WTC11 (cell line): ENCODE measurements around the gene BMP8B. TPM values are rescaled to one million over a fixed set of nuclear protein-coding genes. Genes with fewer than 3 reads are reported as not detected.

Experiments
- ATAC-seq: fragments of 200-7000 bp; cut with Tn5 transposase; 2 replicates; pipeline ENCODE4 v1.10.0; 2021; ENCODE audit warnings: mild to moderate bottlenecking, moderate library complexity
- CTCF ChIA-PET: fragments of 300-600 bp; sonication (Branson Sonifier 250); formaldehyde crosslinking; loops from one replicate; lab custom pipeline; 2021; ENCODE audit warnings: antibody characterized with exemption; lab: Charles Lee
- POLR2A ChIA-PET: fragments of 350-600 bp; sonication (Branson Sonifier 250); formaldehyde crosslinking; loops from one replicate; lab custom pipeline; 2021; ENCODE audit warnings: antibody characterized with exemption; lab: Charles Lee
- DNase-seq: peaks from one replicate; pipeline ENCODE4 v3.0.0; 2021; ENCODE audit warnings: low spot score
- H3K27ac Mint-ChIP-seq: 2 replicates; pipeline ENCODE4 v1.8.0; 2021; ENCODE audit warnings: mixed read lengths
- H3K27me3 Mint-ChIP-seq: 2 replicates; pipeline ENCODE4 v1.8.0; 2021; ENCODE audit warnings: low read depth, mild to moderate bottlenecking, moderate library complexity, mixed read lengths
- H3K36me3 Mint-ChIP-seq: 2 replicates; pipeline ENCODE4 v1.8.0; 2021; ENCODE audit warnings: mixed read lengths
- H3K4me1 Mint-ChIP-seq: 2 replicates; pipeline ENCODE4 v1.8.0; 2022; ENCODE audit warnings: mixed read lengths
- H3K4me3 Mint-ChIP-seq: 2 replicates; pipeline ENCODE4 v1.8.0; 2021; ENCODE audit warnings: mild to moderate bottlenecking, moderate library complexity, mixed read lengths
- H3K9me3 Mint-ChIP-seq: 2 replicates; pipeline ENCODE4 v1.8.0; 2021; ENCODE audit warnings: mixed read lengths
- CBFB ChIP-seq: sonication (generic); formaldehyde crosslinking; IDR thresholded peaks from 2 replicates; pipeline ENCODE4 v1.8.1; 2022; ENCODE audit warnings: mild to moderate bottlenecking, low read depth, missing genetic modification reagents
- CREB1 ChIP-seq: sonication (generic); formaldehyde crosslinking; IDR thresholded peaks from 2 replicates; pipeline ENCODE4 v1.8.0; 2023; ENCODE audit warnings: mild to moderate bottlenecking, missing genetic modification reagents
- ETV6 ChIP-seq: sonication (generic); formaldehyde crosslinking; IDR thresholded peaks from 2 replicates; pipeline ENCODE4 v1.8.1; 2022; ENCODE audit warnings: mild to moderate bottlenecking, missing genetic modification reagents
- FOXJ3 ChIP-seq: sonication (generic); formaldehyde crosslinking; IDR thresholded peaks from 2 replicates; pipeline ENCODE4 v1.9.0; 2021; ENCODE audit warnings: missing genetic modification reagents, mild to moderate bottlenecking, borderline replicate concordance
- FOXP1 ChIP-seq: sonication (generic); formaldehyde crosslinking; IDR thresholded peaks from 2 replicates; pipeline ENCODE4 v1.8.0; 2022; ENCODE audit warnings: missing genetic modification reagents, mild to moderate bottlenecking, moderate library complexity, borderline replicate concordance
- FOXP4 ChIP-seq: sonication (generic); formaldehyde crosslinking; IDR thresholded peaks from 2 replicates; pipeline ENCODE4 v1.8.0; 2022; ENCODE audit warnings: mild to moderate bottlenecking, missing genetic modification reagents
- IRF1 ChIP-seq: sonication (generic); formaldehyde crosslinking; IDR thresholded peaks from 2 replicates; pipeline ENCODE4 v1.8.0; 2023; ENCODE audit warnings: missing genetic modification reagents
- IRF2 ChIP-seq: sonication (generic); formaldehyde crosslinking; IDR thresholded peaks from 2 replicates; pipeline ENCODE4 v1.8.0; 2022; ENCODE audit warnings: low read depth, missing genetic modification reagents, borderline replicate concordance
- KAT7 ChIP-seq: sonication (generic); formaldehyde crosslinking; IDR thresholded peaks from 2 replicates; pipeline ENCODE4 v1.8.1; 2023; ENCODE audit warnings: missing genetic modification reagents, mild to moderate bottlenecking, borderline replicate concordance
- NFATC4 ChIP-seq: fragments of 250-450 bp; sonication (Bioruptor Pico); IDR thresholded peaks from 2 replicates; pipeline ENCODE4 v1.9.0; 2021; ENCODE audit warnings: mild to moderate bottlenecking
- NFE2L1 ChIP-seq: sonication (generic); formaldehyde crosslinking; IDR thresholded peaks from 2 replicates; pipeline ENCODE4 v1.8.1; 2023; ENCODE audit warnings: missing genetic modification reagents
- NFYB ChIP-seq: sonication (generic); formaldehyde crosslinking; conservative IDR thresholded peaks from 2 replicates; pipeline ENCODE4 v1.8.0; 2022; ENCODE audit warnings: low read depth, missing genetic modification reagents
- NR1H2 ChIP-seq: sonication (generic); formaldehyde crosslinking; IDR thresholded peaks from 2 replicates; pipeline ENCODE4 v1.9.0; 2021; ENCODE audit warnings: mild to moderate bottlenecking, moderate library complexity, missing genetic modification reagents
- NR2C2 ChIP-seq: sonication (generic); formaldehyde crosslinking; IDR thresholded peaks from 2 replicates; pipeline ENCODE4 v1.8.0; 2022; ENCODE audit warnings: mild to moderate bottlenecking, missing genetic modification reagents
- NR3C1 ChIP-seq: sonication (generic); formaldehyde crosslinking; conservative IDR thresholded peaks from 2 replicates; pipeline ENCODE4 v1.8.1; 2023; ENCODE audit warnings: low read depth, mild to moderate bottlenecking, missing genetic modification reagents
- RELA ChIP-seq: sonication (generic); formaldehyde crosslinking; IDR thresholded peaks from 2 replicates; pipeline ENCODE4 v1.8.1; 2022; ENCODE audit warnings: missing genetic modification reagents, mild to moderate bottlenecking, borderline replicate concordance
- SP1 ChIP-seq: sonication (generic); formaldehyde crosslinking; conservative IDR thresholded peaks from 2 replicates; pipeline ENCODE4 v1.8.1; 2022; ENCODE audit warnings: missing genetic modification reagents
- ZBTB21 ChIP-seq: sonication (generic); formaldehyde crosslinking; IDR thresholded peaks from 2 replicates; pipeline ENCODE4 v1.8.1; 2023; ENCODE audit warnings: mild to moderate bottlenecking, missing genetic modification reagents, borderline replicate concordance
- ZNF219 ChIP-seq: sonication (generic); formaldehyde crosslinking; IDR thresholded peaks from 2 replicates; pipeline ENCODE4 v1.8.0; 2023; ENCODE audit warnings: missing genetic modification reagents, mild to moderate bottlenecking, borderline replicate concordance
- ZNF232 ChIP-seq: sonication (generic); formaldehyde crosslinking; IDR thresholded peaks from 2 replicates; pipeline ENCODE4 v1.8.0; 2022; ENCODE audit warnings: mild to moderate bottlenecking, missing genetic modification reagents
- ZNF423 ChIP-seq: fragments of 250-450 bp; sonication (Bioruptor Pico); IDR thresholded peaks from 2 replicates; pipeline ENCODE4 v2.1.2; 2022; ENCODE audit warnings: mild to moderate bottlenecking, moderate library complexity
- total RNA-seq: library from RNA; stranded (reverse); gene quantifications from 3 replicates; pipeline ENCODE4 v1.2.3, GENCODE V29; 2021
- TF ChIP-seq, protein P1 (sequence below): sonication (generic); formaldehyde crosslinking; IDR thresholded peaks from 2 replicates; pipeline ENCODE4 v1.8.1; 2022; ENCODE audit warnings: low read depth, missing genetic modification reagents, borderline replicate concordance
- TF ChIP-seq, protein P2 (sequence below): sonication (generic); formaldehyde crosslinking; IDR thresholded peaks from 2 replicates; pipeline ENCODE4 v1.8.0; 2022; ENCODE audit warnings: mild to moderate bottlenecking, missing genetic modification reagents
- TF ChIP-seq, protein P3 (sequence below): fragments of 250-450 bp; sonication (Bioruptor Pico); IDR thresholded peaks from 2 replicates; pipeline ENCODE4 v1.9.0; 2021; ENCODE audit warnings: mild to moderate bottlenecking
- TF ChIP-seq, protein P4 (sequence below): sonication (generic); formaldehyde crosslinking; IDR thresholded peaks from 2 replicates; pipeline ENCODE4 v1.8.1; 2023; ENCODE audit warnings: mild to moderate bottlenecking, missing genetic modification reagents, moderate library complexity
- TF ChIP-seq, protein P5 (sequence below): fragments of 250-450 bp; sonication (Bioruptor Pico); IDR thresholded peaks from 2 replicates; pipeline ENCODE4 v2.1.2; 2022; ENCODE audit warnings: mild to moderate bottlenecking, moderate library complexity
- TF ChIP-seq, protein P6 (sequence below): sonication (generic); formaldehyde crosslinking; IDR thresholded peaks from 2 replicates; pipeline ENCODE4 v1.8.1; 2023; ENCODE audit warnings: mild to moderate bottlenecking, missing genetic modification reagents, borderline replicate concordance

Gene BMP8B
- total RNA-seq, 1 experiment from 2014 or later, result 0.74 TPM

DNA sequence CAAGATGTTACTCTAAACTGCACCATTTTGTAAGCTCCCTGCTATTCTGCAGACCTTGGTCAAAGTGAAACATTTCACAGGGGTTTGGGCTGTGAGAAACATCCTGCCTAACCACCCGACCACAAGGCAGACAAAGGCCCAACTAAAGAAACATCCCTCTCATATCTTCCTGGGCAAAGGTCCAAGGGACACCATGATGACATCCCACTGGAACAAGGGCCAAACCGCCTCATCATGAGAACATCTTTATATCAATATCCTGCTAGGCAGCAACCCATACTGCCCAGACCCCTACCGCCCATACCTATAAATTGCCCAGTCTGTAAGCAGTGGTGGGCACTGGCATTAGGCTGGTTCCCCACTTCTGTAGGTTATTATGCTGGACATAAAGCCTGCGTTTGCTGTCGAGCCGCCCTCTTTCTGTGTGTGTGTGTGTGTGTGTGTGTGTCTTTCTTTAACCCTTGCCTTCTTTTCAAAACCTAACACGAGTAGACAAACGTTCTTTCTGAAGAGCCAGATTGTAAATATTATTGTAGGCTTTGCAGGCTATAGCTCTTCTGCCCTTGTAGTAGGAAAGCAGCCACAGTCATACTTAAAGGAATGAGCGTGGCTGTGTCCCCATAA lies 51.0 kb downstream of the BMP8B start (continued):
- TF ChIP-seq ZNF423 (no peak), SP1 (CRISPR knock-in tag) (no peak), ETV6 (CRISPR knock-in tag) (no peak), FOXP1 (CRISPR knock-in tag) (no peak), KAT7 (CRISPR knock-in tag) (no peak), CBFB (no peak), NR2C2 (no peak), NFYB (CRISPR knock-in tag) (no peak), ZNF232 (no peak), IRF1 (no peak)
- TF ChIP-seq, protein P1, sequence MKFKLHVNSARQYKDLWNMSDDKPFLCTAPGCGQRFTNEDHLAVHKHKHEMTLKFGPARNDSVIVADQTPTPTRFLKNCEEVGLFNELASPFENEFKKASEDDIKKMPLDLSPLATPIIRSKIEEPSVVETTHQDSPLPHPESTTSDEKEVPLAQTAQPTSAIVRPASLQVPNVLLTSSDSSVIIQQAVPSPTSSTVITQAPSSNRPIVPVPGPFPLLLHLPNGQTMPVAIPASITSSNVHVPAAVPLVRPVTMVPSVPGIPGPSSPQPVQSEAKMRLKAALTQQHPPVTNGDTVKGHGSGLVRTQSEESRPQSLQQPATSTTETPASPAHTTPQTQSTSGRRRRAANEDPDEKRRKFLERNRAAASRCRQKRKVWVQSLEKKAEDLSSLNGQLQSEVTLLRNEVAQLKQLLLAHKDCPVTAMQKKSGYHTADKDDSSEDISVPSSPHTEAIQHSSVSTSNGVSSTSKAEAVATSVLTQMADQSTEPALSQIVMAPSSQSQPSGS (CRISPR knock-in tag), result no peak

- no peak for ATAC-seq
- peaks cover 4% of the 10 kb centered on the region for H3K36me3 Mint-ChIP-seq
- no peak overlapping the region for H3K27ac Mint-ChIP-seq
- peaks cover 13% of the 10 kb centered on the region for H3K4me1 Mint-ChIP-seq
- H3K9me3 Mint-ChIP-seq, result peaks cover 3% of the 10 kb centered on the region; the same call in 1 of the 2 replicates
- DNase-seq, result no peak
- POLR2A ChIA-PET, result no interaction called here
- CTCF ChIA-PET, result interaction anchor here (2.0 kb wide), 1 partner anchor 64 kb away, joined by 5 read pairs; the partner anchor contains the start of gene NT5C1A
- peaks cover 79% of the 10 kb centered on the region for H3K27me3 Mint-ChIP-seq
- H3K4me3 Mint-ChIP-seq, result no peak overlapping the region
- TF ChIP-seq ZNF219 (CRISPR knock-in tag), result no peak
- TF ChIP-seq, protein P2, sequence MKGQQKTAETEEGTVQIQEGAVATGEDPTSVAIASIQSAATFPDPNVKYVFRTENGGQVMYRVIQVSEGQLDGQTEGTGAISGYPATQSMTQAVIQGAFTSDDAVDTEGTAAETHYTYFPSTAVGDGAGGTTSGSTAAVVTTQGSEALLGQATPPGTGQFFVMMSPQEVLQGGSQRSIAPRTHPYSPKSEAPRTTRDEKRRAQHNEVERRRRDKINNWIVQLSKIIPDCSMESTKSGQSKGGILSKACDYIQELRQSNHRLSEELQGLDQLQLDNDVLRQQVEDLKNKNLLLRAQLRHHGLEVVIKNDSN (CRISPR knock-in tag), result no peak
- TF ChIP-seq RELA, result no peak
- no peak for TF ChIP-seq FOXJ3
- no peak for TF ChIP-seq IRF2
- TF ChIP-seq NR1H2, result no peak
- TF ChIP-seq NFE2L1 (CRISPR knock-in tag), result no peak
- TF ChIP-seq, protein P3, sequence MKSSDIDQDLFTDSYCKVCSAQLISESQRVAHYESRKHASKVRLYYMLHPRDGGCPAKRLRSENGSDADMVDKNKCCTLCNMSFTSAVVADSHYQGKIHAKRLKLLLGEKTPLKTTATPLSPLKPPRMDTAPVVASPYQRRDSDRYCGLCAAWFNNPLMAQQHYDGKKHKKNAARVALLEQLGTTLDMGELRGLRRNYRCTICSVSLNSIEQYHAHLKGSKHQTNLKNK, result no peak
- TF ChIP-seq, protein P4, sequence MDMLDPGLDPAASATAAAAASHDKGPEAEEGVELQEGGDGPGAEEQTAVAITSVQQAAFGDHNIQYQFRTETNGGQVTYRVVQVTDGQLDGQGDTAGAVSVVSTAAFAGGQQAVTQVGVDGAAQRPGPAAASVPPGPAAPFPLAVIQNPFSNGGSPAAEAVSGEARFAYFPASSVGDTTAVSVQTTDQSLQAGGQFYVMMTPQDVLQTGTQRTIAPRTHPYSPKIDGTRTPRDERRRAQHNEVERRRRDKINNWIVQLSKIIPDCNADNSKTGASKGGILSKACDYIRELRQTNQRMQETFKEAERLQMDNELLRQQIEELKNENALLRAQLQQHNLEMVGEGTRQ, result no peak
- TF ChIP-seq FOXP4 (CRISPR knock-in tag), result no peak
- TF ChIP-seq, protein P5, sequence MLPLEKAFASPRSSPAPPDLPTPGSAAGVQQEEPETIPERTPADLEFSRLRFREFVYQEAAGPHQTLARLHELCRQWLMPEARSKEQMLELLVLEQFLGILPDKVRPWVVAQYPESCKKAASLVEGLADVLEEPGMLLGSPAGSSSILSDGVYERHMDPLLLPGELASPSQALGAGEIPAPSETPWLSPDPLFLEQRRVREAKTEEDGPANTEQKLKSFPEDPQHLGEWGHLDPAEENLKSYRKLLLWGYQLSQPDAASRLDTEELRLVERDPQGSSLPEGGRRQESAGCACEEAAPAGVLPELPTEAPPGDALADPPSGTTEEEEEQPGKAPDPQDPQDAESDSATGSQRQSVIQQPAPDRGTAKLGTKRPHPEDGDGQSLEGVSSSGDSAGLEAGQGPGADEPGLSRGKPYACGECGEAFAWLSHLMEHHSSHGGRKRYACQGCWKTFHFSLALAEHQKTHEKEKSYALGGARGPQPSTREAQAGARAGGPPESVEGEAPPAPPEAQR (CRISPR knock-in tag), result no peak
- TF ChIP-seq CREB1, result no peak
- no peak for TF ChIP-seq ZBTB21 (CRISPR knock-in tag)
- TF ChIP-seq, protein P6, sequence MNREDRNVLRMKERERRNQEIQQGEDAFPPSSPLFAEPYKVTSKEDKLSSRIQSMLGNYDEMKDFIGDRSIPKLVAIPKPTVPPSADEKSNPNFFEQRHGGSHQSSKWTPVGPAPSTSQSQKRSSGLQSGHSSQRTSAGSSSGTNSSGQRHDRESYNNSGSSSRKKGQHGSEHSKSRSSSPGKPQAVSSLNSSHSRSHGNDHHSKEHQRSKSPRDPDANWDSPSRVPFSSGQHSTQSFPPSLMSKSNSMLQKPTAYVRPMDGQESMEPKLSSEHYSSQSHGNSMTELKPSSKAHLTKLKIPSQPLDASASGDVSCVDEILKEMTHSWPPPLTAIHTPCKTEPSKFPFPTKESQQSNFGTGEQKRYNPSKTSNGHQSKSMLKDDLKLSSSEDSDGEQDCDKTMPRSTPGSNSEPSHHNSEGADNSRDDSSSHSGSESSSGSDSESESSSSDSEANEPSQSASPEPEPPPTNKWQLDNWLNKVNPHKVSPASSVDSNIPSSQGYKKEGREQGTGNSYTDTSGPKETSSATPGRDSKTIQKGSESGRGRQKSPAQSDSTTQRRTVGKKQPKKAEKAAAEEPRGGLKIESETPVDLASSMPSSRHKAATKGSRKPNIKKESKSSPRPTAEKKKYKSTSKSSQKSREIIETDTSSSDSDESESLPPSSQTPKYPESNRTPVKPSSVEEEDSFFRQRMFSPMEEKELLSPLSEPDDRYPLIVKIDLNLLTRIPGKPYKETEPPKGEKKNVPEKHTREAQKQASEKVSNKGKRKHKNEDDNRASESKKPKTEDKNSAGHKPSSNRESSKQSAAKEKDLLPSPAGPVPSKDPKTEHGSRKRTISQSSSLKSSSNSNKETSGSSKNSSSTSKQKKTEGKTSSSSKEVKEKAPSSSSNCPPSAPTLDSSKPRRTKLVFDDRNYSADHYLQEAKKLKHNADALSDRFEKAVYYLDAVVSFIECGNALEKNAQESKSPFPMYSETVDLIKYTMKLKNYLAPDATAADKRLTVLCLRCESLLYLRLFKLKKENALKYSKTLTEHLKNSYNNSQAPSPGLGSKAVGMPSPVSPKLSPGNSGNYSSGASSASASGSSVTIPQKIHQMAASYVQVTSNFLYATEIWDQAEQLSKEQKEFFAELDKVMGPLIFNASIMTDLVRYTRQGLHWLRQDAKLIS (CRISPR knock-in tag), result no peak
- no peak for TF ChIP-seq NR3C1 (CRISPR knock-in tag)
- TF ChIP-seq NFATC4, result no peak
These were observed 52.9 kb downstream of the BMP8B start for GRCh38 chr1:39735731-39736130.
